ENCODE results near the gene ZNF341. TPM values are rescaled to one million over a fixed set of nuclear protein-coding genes. Genes with fewer than 3 reads are reported as not detected.

The ZNF341 gene
- polyA plus RNA-seq, 1 donor (not counting 4 experiments of a cell fraction or from before 2014, with no cell fraction given): 1.7 TPM

GRCh38 chr20:33777816-33778215 lies 46.0 kb downstream of the ZNF341 start:
- no peak for TF ChIP-seq CTCF (optimal IDR thresholded peaks at IDR 0.05 in 1 of 3, IDR thresholded peaks at IDR 0.05 in 1 of 3, conservative IDR thresholded peaks at IDR 0.05 in 1 of 3; ENCODE audit: extremely low read depth in 1 of 3, insufficient read depth in 2 of 3, low read length in 3 of 3)
- no peak for TF ChIP-seq EZH2 (IDR thresholded peaks at IDR 0.05; ENCODE audit: low read length)
- H3K27ac ChIP-seq (ENCODE audit: control insufficient read depth, insufficient read depth, low read length): no peak overlapping the region

GRCh38 chr20:33781133-33781532 lies 49.3 kb downstream of the ZNF341 start:
- TF ChIP-seq CTCF (optimal IDR thresholded peaks at IDR 0.05 in 1 of 3, IDR thresholded peaks at IDR 0.05 in 1 of 3, conservative IDR thresholded peaks at IDR 0.05 in 1 of 3; ENCODE audit: extremely low read depth in 1 of 3, insufficient read depth in 2 of 3, low read length in 3 of 3) (no peak), EZH2 (IDR thresholded peaks at IDR 0.05; ENCODE audit: low read length) (no peak)
- H3K9me1 ChIP-seq (ENCODE audit: control insufficient read depth, extremely low read depth, insufficient read depth, low read length): no peaks in the 10 kb centered on the region
- no peak overlapping the region for H3K27ac ChIP-seq (ENCODE audit: control insufficient read depth, insufficient read depth, low read length)
- dilution Hi-C loops (cut with MboI; ENCODE audit: extremely low pct_ligation_motif_present, low sequenced_read_pairs): no loop called here
- H3K27me3 ChIP-seq (ENCODE audit: control insufficient read depth, extremely low read depth, insufficient read depth, low read length): no peaks in the 10 kb centered on the region
- H3K9me3 ChIP-seq (ENCODE audit: control insufficient read depth, low read depth, low read length): no peaks in the 10 kb centered on the region
- H2AFZ ChIP-seq (ENCODE audit: control insufficient read depth, low read length): no peak overlapping the region
- H3K36me3 ChIP-seq (ENCODE audit: control insufficient read depth in 2 of 2, extremely low read depth in 1 of 2, insufficient read depth in 2 of 2, low read length in 2 of 2): no peaks in the 10 kb centered on the region
- no peak for FAIRE-seq
- H3K4me2 ChIP-seq (ENCODE audit: control insufficient read depth, extremely low read depth, insufficient read depth, low read depth, low read length): no peak overlapping the region
- no peak overlapping the region for H3K9ac ChIP-seq (ENCODE audit: control insufficient read depth, extremely low read depth, insufficient read depth, low read length)
- H3K79me2 ChIP-seq (ENCODE audit: control insufficient read depth, insufficient read depth, low read length): no peaks in the 10 kb centered on the region
- peaks cover 9% of the 10 kb centered on the region for H3K4me1 ChIP-seq (ENCODE audit: control insufficient read depth, extremely low read depth, insufficient read depth, low read length)
- no peaks in the 10 kb centered on the region for H4K20me1 ChIP-seq (ENCODE audit: control insufficient read depth, extremely low read depth, insufficient read depth, low read length)
- DNase-seq (ENCODE audit: low read depth, low spot score): no peak
- no peak overlapping the region for H3K4me3 ChIP-seq (ENCODE audit: control insufficient read depth in 2 of 3, extremely low read depth in 1 of 3, insufficient read depth in 2 of 3, low read depth in 1 of 3, low read length in 3 of 3)

More at GRCh38 chr20:33777816-33778215, 46.0 kb downstream of the ZNF341 start:
- Histone ChIP-seq H3K4me1 (ENCODE audit: control insufficient read depth, extremely low read depth, insufficient read depth, low read length) (peaks cover 9% of the 10 kb centered on the region), H3K9me1 (ENCODE audit: control insufficient read depth, extremely low read depth, insufficient read depth, low read length) (no peaks in the 10 kb centered on the region), H3K79me2 (ENCODE audit: control insufficient read depth, insufficient read depth, low read length) (no peaks in the 10 kb centered on the region), H4K20me1 (ENCODE audit: control insufficient read depth, extremely low read depth, insufficient read depth, low read length) (no peaks in the 10 kb centered on the region), H3K9me3 (ENCODE audit: control insufficient read depth, low read depth, low read length) (no peaks in the 10 kb centered on the region), H2AFZ (ENCODE audit: control insufficient read depth, low read length) (no peak overlapping the region), H3K27me3 (ENCODE audit: control insufficient read depth, extremely low read depth, insufficient read depth, low read length) (no peaks in the 10 kb centered on the region), H3K36me3 (ENCODE audit: control insufficient read depth in 2 of 2, extremely low read depth in 1 of 2, insufficient read depth in 2 of 2, low read length in 2 of 2) (peaks cover 0 to 3% of the 10 kb centered on the region in 2 experiments), H3K4me2 (ENCODE audit: control insufficient read depth, extremely low read depth, insufficient read depth, low read depth, low read length) (no peak overlapping the region), H3K4me3 (ENCODE audit: control insufficient read depth in 2 of 3, extremely low read depth in 1 of 3, insufficient read depth in 2 of 3, low read depth in 1 of 3, low read length in 3 of 3) (no peak overlapping the region), H3K9ac (ENCODE audit: control insufficient read depth, extremely low read depth, insufficient read depth, low read length) (no peak overlapping the region)
- FAIRE-seq (no peak), DNase-seq (ENCODE audit: low read depth, low spot score) (no peak)
- dilution Hi-C loops (cut with MboI; ENCODE audit: extremely low pct_ligation_motif_present, low sequenced_read_pairs): no loop called here

Measured in keratinocyte (primary cell).